ENCODE measurements around the gene BTBD16.

GRCh38 chr10:122373108-122373507, 102.0 kb downstream of the BTBD16 start:
- TF ChIP-seq, protein P1, sequence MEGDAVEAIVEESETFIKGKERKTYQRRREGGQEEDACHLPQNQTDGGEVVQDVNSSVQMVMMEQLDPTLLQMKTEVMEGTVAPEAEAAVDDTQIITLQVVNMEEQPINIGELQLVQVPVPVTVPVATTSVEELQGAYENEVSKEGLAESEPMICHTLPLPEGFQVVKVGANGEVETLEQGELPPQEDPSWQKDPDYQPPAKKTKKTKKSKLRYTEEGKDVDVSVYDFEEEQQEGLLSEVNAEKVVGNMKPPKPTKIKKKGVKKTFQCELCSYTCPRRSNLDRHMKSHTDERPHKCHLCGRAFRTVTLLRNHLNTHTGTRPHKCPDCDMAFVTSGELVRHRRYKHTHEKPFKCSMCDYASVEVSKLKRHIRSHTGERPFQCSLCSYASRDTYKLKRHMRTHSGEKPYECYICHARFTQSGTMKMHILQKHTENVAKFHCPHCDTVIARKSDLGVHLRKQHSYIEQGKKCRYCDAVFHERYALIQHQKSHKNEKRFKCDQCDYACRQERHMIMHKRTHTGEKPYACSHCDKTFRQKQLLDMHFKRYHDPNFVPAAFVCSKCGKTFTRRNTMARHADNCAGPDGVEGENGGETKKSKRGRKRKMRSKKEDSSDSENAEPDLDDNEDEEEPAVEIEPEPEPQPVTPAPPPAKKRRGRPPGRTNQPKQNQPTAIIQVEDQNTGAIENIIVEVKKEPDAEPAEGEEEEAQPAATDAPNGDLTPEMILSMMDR (IDR thresholded peaks at IDR 0.05), result no peak
- no peak for TF ChIP-seq POLR2A (IDR thresholded peaks at IDR 0.05)
- TF ChIP-seq EP300 (IDR thresholded peaks at IDR 0.05), result no peak

Data from tibial nerve (tissue), 4 donors.